SK-N-SH treated with all-trans-retinoic acid at 6 μM for 48 hours (cell line): ENCODE data around the gene DGAT2.

ENCODE experiments used
- CSDC2 ChIP-seq: fragments of 250-450 bp; sonication (Bioruptor Pico); IDR thresholded peaks from 2 replicates; pipeline ENCODE4 v1.5.0; 2020; ENCODE audit warnings: mild to moderate bottlenecking, moderate library complexity
- POU6F1 ChIP-seq: fragments of 250-450 bp; sonication (Bioruptor Pico); IDR thresholded peaks from 2 replicates; pipeline ENCODE4 v1.8.0; 2021; ENCODE audit warnings: low read depth, mild to moderate bottlenecking, moderate library complexity, borderline replicate concordance
- RARB ChIP-seq: fragments of 250-450 bp; sonication (Bioruptor Pico); IDR thresholded peaks from 2 replicates; pipeline ENCODE4 v1.8.0; 2021; ENCODE audit warnings: mild to moderate bottlenecking, moderate library complexity
- ZNF8 ChIP-seq: fragments of 450-650 bp; formaldehyde crosslinking; IDR thresholded peaks from 2 replicates; pipeline ENCODE4 v1.5.0; 2020; ENCODE audit warnings: mild to moderate bottlenecking, moderate library complexity

DNA sequence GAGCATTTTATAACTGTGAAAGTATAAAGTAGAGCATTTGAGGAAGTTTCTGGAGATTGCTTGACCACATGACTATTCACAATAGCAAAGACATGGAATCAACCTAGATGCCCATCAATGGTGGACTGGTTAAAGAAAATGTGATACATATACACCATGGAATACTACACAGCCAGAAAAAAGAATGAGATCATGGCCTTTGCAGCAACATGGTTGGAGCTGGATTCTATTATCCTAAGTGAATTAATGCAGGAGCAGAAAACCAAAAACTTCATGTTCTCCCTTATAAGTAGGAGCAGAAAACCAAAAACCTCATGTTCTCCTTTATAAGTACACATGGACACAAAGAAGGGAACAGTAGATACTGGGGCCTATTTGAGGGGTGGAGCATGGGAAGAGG is 76.7 kb downstream of the DGAT2 start:
- no peak for TF ChIP-seq CSDC2 (CRISPR knock-in tag)
- TF ChIP-seq POU6F1: no peak
- TF ChIP-seq ZNF8 (CRISPR knock-in tag): no peak
- no peak for TF ChIP-seq RARB (CRISPR knock-in tag)
